ENCODE data around the gene YIPF2.
"Not testable (repeated sequence)": the region's sequence is repeated elsewhere in the genome, so short reads cannot be mapped to it uniquely, and the experiment has no call there.

The YIPF2 gene

DNA sequence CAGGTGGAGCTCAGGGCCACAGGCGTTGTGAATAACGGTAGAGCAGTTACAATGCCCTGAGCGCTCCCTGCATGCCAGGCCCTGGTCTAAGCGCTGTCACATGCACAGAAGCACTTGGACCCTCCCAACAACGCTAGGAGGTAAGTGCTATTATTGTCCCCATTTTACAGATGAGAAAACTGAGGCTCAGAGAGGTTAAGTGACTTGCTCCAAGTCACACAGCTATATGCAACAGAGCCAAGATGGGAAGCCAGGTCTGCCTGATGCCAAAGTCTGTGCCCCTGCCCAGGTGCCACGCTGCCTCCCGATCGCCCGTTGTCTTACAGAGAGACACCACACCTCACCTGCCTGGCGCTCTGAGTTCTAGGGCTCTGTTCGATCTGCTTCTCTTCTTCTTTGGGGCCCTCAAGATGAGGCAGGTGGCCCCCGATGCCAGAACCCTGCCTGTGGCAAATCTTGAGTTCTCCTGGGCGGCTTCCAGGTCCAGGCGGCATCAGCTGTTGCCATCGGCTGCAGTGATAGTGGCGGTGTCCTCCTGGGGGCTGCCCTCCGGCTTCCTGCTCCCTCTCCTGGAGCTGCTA lies 20.0 kb downstream of the YIPF2 start:
- DNase-seq: no peak

- DNase-seq: no peak
Observed at GRCh38 chr19:10907925-10908324, 20.5 kb downstream of the YIPF2 start.

DNA sequence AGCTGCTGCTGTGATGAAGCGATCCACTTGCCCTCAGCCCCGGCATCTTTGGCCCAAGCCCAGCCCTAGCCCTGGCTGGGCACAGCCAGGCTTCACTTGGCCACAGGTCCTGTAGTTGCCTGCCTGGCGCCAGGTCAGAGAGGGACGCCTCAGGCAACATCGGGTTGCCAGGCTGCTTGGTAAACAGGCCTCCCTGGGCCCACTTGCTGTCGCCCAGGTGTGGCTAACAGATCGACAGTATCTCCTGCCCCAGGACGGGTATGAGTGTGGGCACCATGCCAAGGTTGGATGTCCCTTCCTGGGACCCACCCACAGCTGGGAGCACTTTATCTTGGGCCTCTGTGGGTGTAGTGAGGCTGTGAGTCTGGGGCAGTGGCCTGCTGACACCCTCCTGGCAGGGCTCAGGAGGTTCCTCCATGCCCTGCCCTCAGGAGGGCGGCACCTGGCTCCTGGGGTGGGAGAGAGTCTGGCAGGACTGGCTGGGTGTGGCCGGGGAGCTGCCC lies 29.2 kb downstream of the YIPF2 start:
- no peak for DNase-seq

GRCh38 chr19:10898633-10899032 lies 29.8 kb downstream of the YIPF2 start:
- DNase-seq: no peak

DNA sequence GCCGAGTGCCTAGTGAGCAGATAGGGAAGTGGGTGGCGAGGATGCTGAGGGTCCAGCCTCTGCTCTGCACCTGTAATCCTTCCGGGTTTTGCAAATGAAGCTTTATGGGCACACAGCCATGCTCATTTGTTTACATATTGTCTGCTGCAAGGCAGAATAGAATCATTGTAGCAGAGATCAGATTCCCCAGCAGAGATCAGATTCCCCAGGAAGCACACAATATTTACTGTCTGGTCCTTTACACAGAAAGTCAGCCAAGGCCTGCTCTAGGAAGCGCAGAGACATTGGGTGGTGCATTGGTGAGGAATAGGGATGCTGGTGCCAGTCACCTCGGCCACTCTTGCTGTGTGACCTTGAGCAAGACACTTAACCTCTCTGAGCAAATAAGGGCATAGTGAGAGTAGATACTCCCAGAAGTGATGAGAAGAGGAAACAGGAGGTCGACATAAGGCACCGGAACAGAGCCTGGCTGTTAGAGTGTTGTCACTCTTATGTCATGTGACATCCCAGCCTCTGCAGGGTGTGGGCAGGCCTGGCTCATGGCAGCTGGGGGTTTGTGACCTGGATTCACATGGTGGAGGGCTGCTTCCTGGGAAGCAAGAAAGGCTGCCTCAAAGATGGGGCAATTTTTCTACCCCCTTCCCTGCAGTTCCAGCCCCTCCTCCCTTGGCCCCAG lies 31.4 kb downstream of the YIPF2 start:
- DNase-seq: no peak

DNA sequence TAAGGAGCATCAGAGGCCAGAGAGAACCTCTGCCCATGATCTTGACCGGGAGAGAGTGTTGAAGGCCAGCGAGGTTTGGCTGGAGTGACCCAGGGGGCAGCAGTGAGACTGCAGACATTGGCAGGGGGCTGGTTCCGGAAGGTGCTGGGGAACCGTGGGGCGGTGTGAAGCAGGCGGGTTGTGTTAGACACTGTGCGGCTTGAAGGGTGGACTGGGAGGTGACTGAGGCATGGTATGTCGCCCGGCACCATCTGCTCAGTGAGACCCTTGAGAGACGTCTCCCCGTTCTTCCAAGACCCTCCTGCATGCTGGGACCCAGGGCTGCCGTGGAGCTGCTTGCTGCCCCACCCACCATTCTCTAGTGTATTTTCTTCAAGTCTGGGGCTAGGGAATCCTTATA lies 32.5 kb downstream of the YIPF2 start:
- no peak for DNase-seq

GRCh38 chr19:10895363-10895762 lies 33.1 kb downstream of the YIPF2 start:
- no peak for DNase-seq

GRCh38 chr19:10894911-10895213 lies 33.6 kb downstream of the YIPF2 start:
- no peak for DNase-seq

- DNase-seq: no peak
Observed at GRCh38 chr19:10892256-10892655, 36.2 kb downstream of the YIPF2 start.

- DNase-seq: no peak
Observed at GRCh38 chr19:10891405-10892086, 36.9 kb downstream of the YIPF2 start.

- no peak for DNase-seq
Observed at GRCh38 chr19:10889880-10890279, 38.6 kb downstream of the YIPF2 start.

DNA sequence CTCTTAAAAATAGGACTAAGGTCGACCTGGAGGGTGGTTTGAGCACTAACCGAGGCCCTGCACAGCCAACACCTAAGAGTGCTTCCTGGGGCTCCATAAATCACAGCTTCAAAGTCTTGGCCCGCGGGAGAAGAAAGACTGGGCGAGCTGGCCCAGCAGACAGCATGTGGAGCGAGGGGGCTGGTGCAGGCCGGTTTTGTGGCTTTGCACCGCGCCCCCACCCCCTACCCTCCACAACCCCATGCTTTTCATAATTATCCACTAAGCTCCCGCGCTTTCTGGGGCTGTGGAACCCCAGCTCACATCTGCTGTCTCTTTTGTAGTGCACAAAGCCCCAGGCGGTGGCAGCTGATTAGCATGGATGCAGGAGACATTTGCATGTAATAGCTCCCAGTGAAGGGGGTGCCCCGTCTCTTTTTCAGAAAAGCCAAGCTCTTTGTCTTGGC lies 40.0 kb downstream of the YIPF2 start:
- no peak for DNase-seq

- no peak for DNase-seq
Observed at GRCh38 chr19:10887616-10888367, 40.6 kb downstream of the YIPF2 start.

GRCh38 chr19:10885201-10886169 lies 43.0 kb downstream of the YIPF2 start:
- no peak for DNase-seq

GRCh38 chr19:10884274-10884673 lies 44.2 kb downstream of the YIPF2 start:
- DNase-seq: no peak

GRCh38 chr19:10882108-10882457 lies 46.4 kb downstream of the YIPF2 start:
- DNase-seq: no peak

DNA sequence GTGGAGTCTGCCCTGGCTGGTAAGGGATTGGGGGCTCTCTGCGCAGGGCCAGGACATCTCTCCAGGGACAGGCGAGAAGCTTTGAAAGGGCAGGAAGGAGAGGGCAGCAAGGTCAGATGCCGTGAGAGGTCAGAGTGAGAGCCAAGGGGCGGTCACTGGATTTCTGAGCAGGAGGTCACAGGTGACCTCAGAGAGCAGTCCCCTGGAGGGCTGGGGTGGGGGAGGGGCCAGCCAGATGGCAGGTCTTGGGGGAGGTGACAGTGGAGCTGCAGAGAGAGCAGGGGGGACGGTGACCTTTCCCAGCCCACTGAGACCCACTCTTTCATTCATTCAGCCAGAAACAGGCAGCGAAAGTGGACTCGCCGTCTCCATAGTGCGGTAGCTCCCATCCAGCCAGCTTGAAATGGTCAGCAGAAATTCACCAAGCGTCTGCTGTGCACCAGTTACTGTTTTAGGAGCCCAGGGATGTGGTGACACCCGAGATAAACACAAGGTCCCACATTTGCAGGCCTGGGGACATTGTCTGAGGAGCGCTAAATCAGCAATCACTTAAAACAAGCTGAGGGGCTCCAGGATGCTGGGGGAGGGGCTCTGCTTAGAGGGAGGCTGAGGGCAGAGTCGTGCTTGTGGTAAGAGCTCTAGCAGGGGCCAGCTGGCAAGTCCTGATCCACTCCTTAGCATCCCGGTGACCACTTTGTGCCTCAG lies 46.9 kb downstream of the YIPF2 start:
- no peak for DNase-seq

- no peak for DNase-seq
Observed at GRCh38 chr19:10878253-10878652, 50.2 kb downstream of the YIPF2 start.

DNA sequence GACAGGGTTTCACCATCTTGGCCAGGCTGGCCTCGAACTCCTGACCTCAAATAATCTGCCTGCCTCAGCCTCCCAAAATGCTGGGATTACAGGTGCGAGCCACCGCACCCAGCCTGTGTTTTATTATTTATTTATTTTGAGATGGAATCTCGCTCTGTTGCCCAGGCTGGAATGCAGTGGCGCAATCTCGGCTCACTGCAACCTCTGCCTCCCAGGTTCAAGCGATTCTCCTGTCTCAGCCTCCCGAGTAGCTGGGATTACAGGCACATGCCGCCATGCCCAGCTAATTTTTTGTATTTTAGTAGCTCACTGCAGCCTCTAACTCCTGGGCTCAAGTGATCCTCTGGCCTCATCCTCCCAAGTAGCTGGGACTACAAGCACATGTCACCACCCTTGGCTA lies 50.8 kb downstream of the YIPF2 start:
- not testable (repeated sequence) for DNase-seq

DNA sequence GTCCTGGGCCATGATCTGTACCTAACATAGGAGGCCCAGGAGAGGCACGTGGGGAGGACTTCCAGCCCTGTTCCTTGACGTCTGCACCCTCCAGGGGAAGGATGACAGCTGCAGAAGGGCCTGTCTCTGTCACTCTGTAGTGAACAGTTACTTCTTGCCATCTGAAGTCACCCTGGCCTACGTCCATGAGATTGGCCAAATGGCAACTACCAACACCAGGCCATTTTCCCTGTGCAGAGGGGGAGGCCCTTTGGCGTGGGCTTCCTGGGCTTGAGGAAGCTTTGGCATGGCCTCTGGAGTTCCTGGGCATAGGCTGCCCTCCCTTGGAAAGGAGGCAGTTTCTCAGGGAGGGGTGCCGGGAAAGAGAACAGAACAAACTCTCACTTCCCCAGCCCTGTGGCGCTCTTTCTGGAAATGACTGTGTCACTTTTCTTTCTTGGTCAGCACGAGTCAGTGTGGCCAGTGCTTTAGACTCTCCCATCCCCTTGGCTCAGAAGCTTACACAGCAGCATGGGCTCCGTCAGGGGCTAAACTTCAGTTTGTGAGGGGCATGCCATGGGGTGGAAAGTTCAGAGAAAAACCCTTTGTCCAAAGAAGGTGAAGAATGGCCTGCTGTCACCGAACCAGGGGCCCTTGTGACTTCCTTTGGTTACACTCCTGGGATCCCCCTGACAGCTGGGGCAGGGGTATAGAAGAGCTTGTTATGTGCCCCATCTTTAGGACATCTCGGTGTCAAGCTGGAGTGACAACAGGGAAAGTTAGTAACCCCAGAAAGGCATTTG lies 51.8 kb downstream of the YIPF2 start:
- no peak for DNase-seq

GRCh38 chr19:10874024-10874423 lies 54.4 kb downstream of the YIPF2 start:
- no peak for DNase-seq
